PC-9 (cell line): Measurements from ENCODE around the gene P3H3. TPM values are rescaled to one million over a fixed set of nuclear protein-coding genes. Genes with fewer than 3 reads are reported as not detected.
"Not testable (repeated sequence)": the region's sequence is repeated elsewhere in the genome, so short reads cannot be mapped to it uniquely, and the experiment has no call there.

ENCODE experiments used
- BruUV-seq: library from RNA; stranded (reverse); fragments of 400-500 nt; replicated peaks from 2 replicates; lab custom pipeline; 2021; lab: Mats Ljungman, UMichigan
- CTCF ChIA-PET: fragments of 300-600 bp; sonication (Branson Sonifier 250); formaldehyde crosslinking; loops from one replicate; lab custom pipeline; 2022; ENCODE audit warnings: antibody characterized with exemption; lab: Charles Lee
- POLR2A ChIA-PET: fragments of 300-600 bp; sonication (Branson Sonifier 250); formaldehyde crosslinking; loops from one replicate; lab custom pipeline; 2022; ENCODE audit warnings: antibody characterized with exemption; ENCODE audit not compliant: unreplicated experiment; lab: Charles Lee
- DNase-seq, 2 experiments: peaks; one replicate each; pipeline versions ENCODE4 v3.0.0 to v3.0.0-alpha.2; 2015 to 2022; ENCODE audit warnings: mixed read lengths in 1 of 2
- H2AFZ ChIP-seq: fragments of 200-600 bp; sonication (generic); 2 replicates; pipeline ENCODE4 v1.8.1; 2017; ENCODE audit warnings: antibody characterized with exemption
- H3F3A ChIP-seq: fragments of 200-600 bp; sonication (generic); 2 replicates; pipeline ENCODE4 v1.8.1; 2017; ENCODE audit warnings: antibody characterized with exemption, mild to moderate bottlenecking, low read depth; ENCODE audit not compliant: insufficient read depth
- H3K27ac ChIP-seq: fragments of 200-600 bp; sonication (generic); 2 replicates; pipeline ENCODE4 v1.6.1; 2016; ENCODE audit warnings: mixed run types
- H3K27me3 ChIP-seq: fragments of 200-600 bp; sonication (generic); 2 replicates; pipeline ENCODE4 v1.6.1; 2016; ENCODE audit warnings: low read depth, mixed run types; ENCODE audit not compliant: insufficient read depth
- H3K36me3 ChIP-seq: fragments of 200-600 bp; sonication (generic); 2 replicates; pipeline ENCODE4 v1.6.1; 2016; ENCODE audit warnings: low read depth, mixed run types
- H3K4me1 ChIP-seq: fragments of 200-600 bp; sonication (generic); replicated peaks from 2 replicates; pipeline ENCODE4 v1.6.1; 2016; ENCODE audit warnings: mixed run types; ENCODE audit not compliant: insufficient read depth
- H3K4me2 ChIP-seq: fragments of 200-600 bp; sonication (generic); 2 replicates; pipeline ENCODE4 v1.6.1; 2017; ENCODE audit warnings: mixed run types
- H3K4me3 ChIP-seq: fragments of 200-600 bp; sonication (generic); 2 replicates; pipeline ENCODE4 v1.6.1; 2016; ENCODE audit warnings: mixed run types
- H3K79me2 ChIP-seq: fragments of 200-600 bp; sonication (generic); 2 replicates; pipeline ENCODE4 v1.6.1; 2017; ENCODE audit warnings: low read depth, mixed run types
- H3K9me2 ChIP-seq: fragments of 200-600 bp; sonication (generic); 2 replicates; pipeline ENCODE4 v1.8.1; 2017; ENCODE audit warnings: mild to moderate bottlenecking; ENCODE audit not compliant: insufficient read depth
- H3K9me3 ChIP-seq: fragments of 200-600 bp; sonication (generic); 2 replicates; pipeline ENCODE4 v1.8.1; 2016; ENCODE audit warnings: low read depth; ENCODE audit not compliant: insufficient read depth
- H4K20me1 ChIP-seq: fragments of 200-600 bp; sonication (generic); 2 replicates; pipeline ENCODE4 v1.8.1; 2017; ENCODE audit not compliant: insufficient read depth
- CTCF ChIP-seq: fragments of 200-600 bp; sonication (generic); conservative IDR thresholded peaks from 2 replicates; pipeline ENCODE4 v1.6.1; 2017; ENCODE audit warnings: mixed run types, antibody characterized with exemption, mild to moderate bottlenecking, moderate library complexity
- EZH2 ChIP-seq: fragments of 200-600 bp; sonication (generic); IDR thresholded peaks from 2 replicates; pipeline ENCODE4 v1.8.0; 2017; ENCODE audit warnings: antibody characterized with exemption, low read depth
- intact Hi-C: fragments of 100-400 bp; cut with micrococcal nuclease; formaldehyde crosslinking; loops from one replicate; pipeline ENCODE4 v1.10.0; 2022; ENCODE audit not compliant: unreplicated experiment
- total RNA-seq: library from RNA; stranded (reverse); gene quantifications from 2 replicates; pipeline ENCODE4 v1.2.3, GENCODE V29; 2021

Gene P3H3
- total RNA-seq, 1 experiment from 2014 or later: 0.52 TPM

DNA sequence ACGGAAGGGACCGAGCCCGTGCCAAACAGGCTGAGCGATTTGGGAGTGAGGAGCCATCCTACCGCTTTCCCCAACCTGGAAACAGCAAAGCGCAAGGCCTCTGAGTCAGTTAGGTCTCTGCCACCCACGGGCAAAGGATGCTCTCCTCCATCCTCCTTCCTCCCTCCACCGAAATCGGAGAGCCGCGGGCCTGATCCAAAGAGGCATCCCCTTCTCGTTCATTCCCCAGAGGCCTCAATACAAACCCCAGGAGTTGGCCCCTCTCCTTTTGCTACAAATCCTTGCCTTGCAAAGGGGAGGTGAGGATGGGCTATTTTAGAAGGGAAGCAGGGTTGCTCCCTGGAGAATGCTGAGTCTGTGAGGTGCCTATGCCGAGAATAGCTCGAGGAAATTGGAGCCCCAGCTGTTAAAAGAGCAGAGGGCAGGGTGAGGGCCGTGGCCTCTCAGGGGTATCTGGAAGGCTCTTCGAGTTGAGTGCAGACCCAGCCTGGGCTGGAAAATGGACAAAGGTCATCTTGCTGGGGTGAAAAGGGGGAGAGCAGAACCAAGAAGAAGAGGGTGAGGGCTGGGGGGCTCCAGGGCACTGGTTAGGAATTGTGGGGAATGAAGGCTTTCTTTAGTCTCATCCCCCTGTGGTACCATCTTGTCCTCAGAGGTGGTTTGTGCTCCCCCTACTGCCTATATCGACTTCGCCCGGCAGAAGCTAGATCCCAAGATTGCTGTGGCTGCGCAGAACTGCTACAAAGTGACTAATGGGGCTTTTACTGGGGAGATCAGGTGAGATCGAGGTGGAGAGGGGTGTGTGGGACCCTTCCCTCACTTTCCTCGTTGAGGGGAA lies 40.2 kb downstream of the P3H3 start:
- POLR2A ChIA-PET: interaction anchor here (0.5 to 0.7 kb wide), 6 partner anchors 18 to 1061 kb away, joined by 3 to 5 read pairs (median 4); partner anchors contain the start of genes CDCA3 and MLF2
- peaks cover 15% of the 10 kb centered on the region for H3K36me3 ChIP-seq
- intact Hi-C loops: loop anchor here (1.0 to 2.0 kb wide), 6 partner anchors 70 to 320 kb away; partner anchors contain the start of genes C1RL and LPCAT3
- H3K9me3 ChIP-seq: no peaks in the 10 kb centered on the region
- H3K79me2 ChIP-seq: peaks cover 39% of the 10 kb centered on the region
- H3F3A ChIP-seq: peaks cover 74% of the 10 kb centered on the region
- CTCF ChIA-PET: interaction anchor here (0.6 to 1.4 kb wide), 7 partner anchors 24 to 736 kb away, joined by 3 to 15 read pairs (median 5); partner anchors contain the start of gene MLF2
- no peaks in the 10 kb centered on the region for H3K27me3 ChIP-seq
- peak overlapping the region; percentile 72 for H3K27ac ChIP-seq
- H3K4me3 ChIP-seq: peak overlapping the region; percentile 97
- H3K4me1 ChIP-seq: peaks cover 32% of the 10 kb centered on the region
- TF ChIP-seq EZH2: no peak
- no peak; the same call in 1 of the 2 replicates for TF ChIP-seq CTCF
- H2AFZ ChIP-seq: peak overlapping the region; percentile 76; the same call in 1 of the 2 replicates
- H4K20me1 ChIP-seq: peaks cover 41% of the 10 kb centered on the region
- DNase-seq: no peak
- peak overlapping the region; percentile 79 for H3K4me2 ChIP-seq
- no peaks in the 10 kb centered on the region for H3K9me2 ChIP-seq
- BruUV-seq: no TSS peak

- BruUV-seq: TSS peak; percentile 27
- no peak overlapping the region for H3K27ac ChIP-seq
Measured at GRCh38 chr12:6869049-6870021, 41.1 kb downstream of the P3H3 start.

GRCh38 chr12:6870304-6870703 lies 42.1 kb downstream of the P3H3 start:
- H3K4me3 ChIP-seq, H3K4me2 ChIP-seq, DNase-seq, H3K27ac ChIP-seq, BruUV-seq, H3K27me3 ChIP-seq, H2AFZ ChIP-seq, H3K9me3 ChIP-seq, H3K9me2 ChIP-seq, POLR2A ChIA-PET: not testable (repeated sequence)
- CTCF ChIA-PET: interaction anchor here (0.6 to 1.9 kb wide), 3 partner anchors 57 to 91 kb away, joined by 3 to 21 read pairs (median 4); partner anchors contain the start of genes C12orf57 and RNU7-1
- intact Hi-C loops: loop anchor here (5.0 kb wide), 1 partner anchor 222 kb away; the partner anchor contains the start of gene C1R
- Histone ChIP-seq H3F3A (peaks cover 78% of the 10 kb centered on the region), H3K4me1 (peaks cover 41% of the 10 kb centered on the region), H3K36me3 (peaks cover 12% of the 10 kb centered on the region; the same call in 1 of the 2 replicates), H3K79me2 (peaks cover 39% of the 10 kb centered on the region), H4K20me1 (peaks cover 41% of the 10 kb centered on the region)

More at GRCh38 chr12:6869049-6870021, 41.1 kb downstream of the P3H3 start:
- peaks cover 39% of the 10 kb centered on the region for H3K79me2 ChIP-seq
- peak overlapping the region; percentile 97 for H3K4me3 ChIP-seq
- peak; percentile 71 to 89 for DNase-seq
- peaks cover 80% of the 10 kb centered on the region for H3F3A ChIP-seq
- no peaks in the 10 kb centered on the region for H3K9me3 ChIP-seq
- intact Hi-C loops: loop anchor here (1.0 to 5.0 kb wide), 7 partner anchors 69 to 319 kb away; partner anchors contain the start of genes C1R, C1RL and LPCAT3
- H3K4me2 ChIP-seq: peak overlapping the region; percentile 79
- POLR2A ChIA-PET: interaction anchor here (0.5 to 1.0 kb wide), 12 partner anchors 17 to 1060 kb away, joined by 3 to 20 read pairs (median 4); partner anchors contain the start of genes C12orf57, CDCA3, RNU7-1 and USP5
- no peak overlapping the region for H2AFZ ChIP-seq
- no peak for TF ChIP-seq EZH2
- TF ChIP-seq CTCF: peak; percentile 96
- H3K4me1 ChIP-seq: peaks cover 40% of the 10 kb centered on the region
- CTCF ChIA-PET: interaction anchor here (0.5 to 1.9 kb wide), 18 partner anchors 16 to 567 kb away, joined by 3 to 21 read pairs (median 5); partner anchors contain the start of genes C12orf57, MLF2 and RNU7-1
- peaks cover 41% of the 10 kb centered on the region for H4K20me1 ChIP-seq
- H3K9me2 ChIP-seq: no peaks in the 10 kb centered on the region
- peaks cover 15% of the 10 kb centered on the region for H3K36me3 ChIP-seq
- no peaks in the 10 kb centered on the region for H3K27me3 ChIP-seq
